Tongue (tissue), 2 donors: ENCODE results near the gene ZC3H7A. TPM values are rescaled to one million over a fixed set of nuclear protein-coding genes. Genes with fewer than 3 reads are reported as not detected.
"Not testable (repeated sequence)": the region's sequence is repeated elsewhere in the genome, so short reads cannot be mapped to it uniquely, and the experiment has no call there.

Experiments
- DNase-seq: peaks from one replicate; pipeline ENCODE4 v3.0.0-alpha.2; 2015
- total RNA-seq: library from RNA; depleted of rRNA; stranded (reverse); fragments of >200 nt; gene quantifications from one replicate; pipeline ENCODE4 v1.2.3, GENCODE V29; 2014

The ZC3H7A gene, protein sequence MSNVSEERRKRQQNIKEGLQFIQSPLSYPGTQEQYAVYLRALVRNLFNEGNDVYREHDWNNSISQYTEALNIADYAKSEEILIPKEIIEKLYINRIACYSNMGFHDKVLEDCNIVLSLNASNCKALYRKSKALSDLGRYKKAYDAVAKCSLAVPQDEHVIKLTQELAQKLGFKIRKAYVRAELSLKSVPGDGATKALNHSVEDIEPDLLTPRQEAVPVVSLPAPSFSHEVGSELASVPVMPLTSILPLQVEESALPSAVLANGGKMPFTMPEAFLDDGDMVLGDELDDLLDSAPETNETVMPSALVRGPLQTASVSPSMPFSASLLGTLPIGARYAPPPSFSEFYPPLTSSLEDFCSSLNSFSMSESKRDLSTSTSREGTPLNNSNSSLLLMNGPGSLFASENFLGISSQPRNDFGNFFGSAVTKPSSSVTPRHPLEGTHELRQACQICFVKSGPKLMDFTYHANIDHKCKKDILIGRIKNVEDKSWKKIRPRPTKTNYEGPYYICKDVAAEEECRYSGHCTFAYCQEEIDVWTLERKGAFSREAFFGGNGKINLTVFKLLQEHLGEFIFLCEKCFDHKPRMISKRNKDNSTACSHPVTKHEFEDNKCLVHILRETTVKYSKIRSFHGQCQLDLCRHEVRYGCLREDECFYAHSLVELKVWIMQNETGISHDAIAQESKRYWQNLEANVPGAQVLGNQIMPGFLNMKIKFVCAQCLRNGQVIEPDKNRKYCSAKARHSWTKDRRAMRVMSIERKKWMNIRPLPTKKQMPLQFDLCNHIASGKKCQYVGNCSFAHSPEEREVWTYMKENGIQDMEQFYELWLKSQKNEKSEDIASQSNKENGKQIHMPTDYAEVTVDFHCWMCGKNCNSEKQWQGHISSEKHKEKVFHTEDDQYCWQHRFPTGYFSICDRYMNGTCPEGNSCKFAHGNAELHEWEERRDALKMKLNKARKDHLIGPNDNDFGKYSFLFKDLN
- total RNA-seq = 71.3 TPM

DNA sequence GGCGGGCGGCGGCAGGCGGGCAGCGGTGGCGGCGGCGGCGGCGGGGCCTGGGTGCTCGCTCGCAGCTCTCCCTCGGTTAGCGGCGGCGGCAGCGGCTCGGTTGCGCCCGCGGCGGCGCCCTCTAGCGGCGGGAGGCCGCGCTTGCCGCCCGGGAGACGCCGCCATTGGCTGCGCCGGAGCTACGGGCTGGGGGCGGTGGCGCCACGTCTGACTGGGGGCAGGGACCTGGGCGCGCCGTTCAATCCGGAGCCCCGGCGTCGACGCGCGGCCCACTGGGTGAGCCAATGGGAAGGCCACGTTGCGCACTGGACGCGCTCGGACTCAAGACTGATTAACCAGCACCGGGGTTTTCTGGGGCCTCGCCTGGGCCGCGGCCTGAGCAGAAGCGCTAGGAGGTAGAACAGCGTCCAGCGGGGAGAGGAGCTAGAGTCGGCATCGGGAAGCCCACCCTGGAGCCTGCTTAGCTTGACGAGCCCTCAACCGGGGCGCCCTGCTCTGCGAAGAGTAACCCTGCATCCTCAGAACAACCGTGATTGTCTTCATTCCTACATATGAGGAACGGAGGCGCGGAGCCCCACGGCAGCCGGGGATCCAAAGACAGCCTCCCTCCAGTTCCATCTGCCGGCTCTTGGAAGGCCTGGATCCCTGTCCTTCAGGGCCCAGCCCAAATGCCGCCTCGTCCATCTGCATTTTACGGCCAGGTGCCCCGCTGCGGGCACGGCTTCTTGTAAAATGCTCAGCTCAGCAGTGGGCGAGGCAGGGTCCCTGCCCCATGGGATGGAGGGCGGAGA is at the start of gene ZC3H7A:
ZC3H7A (minus strand) TSS at position 93 of the 791 bp plus-strand sequence. CDS start 14,904 bp downstream, outside the sequence.
- DNase-seq = peak; percentile 99

DNA sequence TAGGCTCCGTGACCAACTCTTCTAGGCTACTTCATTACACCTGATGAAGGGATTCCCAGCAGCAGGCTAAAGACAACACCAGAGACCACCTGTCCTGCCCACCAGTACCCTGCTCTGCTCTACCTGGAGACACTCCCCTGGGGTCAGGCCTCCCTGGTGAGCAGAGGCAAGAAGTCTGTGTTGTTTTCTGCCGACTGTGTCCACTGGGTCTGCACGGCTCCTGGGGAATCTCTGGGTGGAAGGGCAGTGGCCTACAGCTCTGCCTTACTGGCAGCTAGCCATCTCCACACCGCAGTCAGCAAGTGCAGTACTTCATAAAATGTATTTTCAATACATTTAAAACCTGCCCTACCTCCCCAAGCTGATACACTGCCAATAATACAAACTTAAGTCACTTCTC is 47.4 kb upstream of the ZC3H7A start:
- no peak for DNase-seq

DNA sequence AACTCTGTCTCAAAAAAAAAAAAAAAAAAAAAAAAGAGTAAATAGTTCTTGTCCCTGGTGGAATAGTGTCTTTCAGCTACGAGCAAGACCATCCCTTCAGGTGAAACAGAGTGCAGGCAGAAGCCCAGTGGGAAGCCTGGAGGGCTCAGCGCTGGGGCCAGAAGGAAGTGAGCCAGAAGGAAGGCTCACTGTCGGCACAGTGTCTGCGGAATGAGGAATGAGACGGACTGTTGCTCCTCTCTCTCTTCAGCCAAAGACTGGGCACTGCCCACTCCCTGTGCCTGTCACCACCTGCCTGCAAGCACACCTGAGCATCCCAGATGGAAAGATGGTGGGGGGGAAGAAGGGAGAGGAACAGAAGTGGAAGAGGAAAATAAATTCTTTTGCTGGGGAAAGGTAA is 46.8 kb upstream of the ZC3H7A start:
- no peak for DNase-seq

DNA sequence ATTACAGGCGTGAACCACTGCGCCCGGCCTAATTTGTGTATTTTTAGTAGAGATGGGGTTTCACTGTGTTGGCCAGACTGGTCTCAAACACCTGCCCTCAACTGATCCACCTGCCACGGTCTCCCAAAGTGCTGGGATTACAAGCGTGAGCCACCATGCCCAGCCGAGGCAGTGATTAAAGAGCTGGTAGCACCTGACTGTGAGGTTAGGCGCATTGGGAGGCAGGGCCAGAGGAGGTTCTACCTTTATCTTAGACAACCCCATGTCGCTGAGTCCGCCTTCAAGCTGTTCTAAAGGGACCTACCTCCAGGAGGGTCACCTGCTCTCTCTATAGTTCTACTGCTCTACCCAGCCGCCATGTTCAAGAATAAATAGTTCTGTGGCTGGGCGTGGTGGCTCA is 46.1 kb upstream of the ZC3H7A start:
- no peak for DNase-seq

DNA sequence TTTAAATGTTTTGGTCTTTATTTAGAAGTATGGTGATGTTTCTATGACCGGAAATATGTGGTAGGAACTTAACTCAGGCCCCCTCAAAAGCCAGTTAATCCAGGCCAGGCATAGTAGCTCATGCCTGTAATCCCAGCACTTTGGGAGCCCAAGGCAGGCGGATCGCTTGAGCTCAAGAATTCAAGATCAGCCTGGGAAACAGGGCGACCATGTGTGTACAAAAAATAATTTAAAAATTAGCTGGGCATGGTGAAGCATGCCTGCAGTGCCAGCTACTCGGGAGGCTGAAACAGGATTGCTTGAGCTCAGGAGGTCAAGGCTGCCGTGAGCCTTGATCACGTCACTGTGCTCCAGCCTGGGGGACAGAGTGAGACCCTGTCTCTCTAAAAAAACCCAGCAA is 44.0 kb upstream of the ZC3H7A start:
- DNase-seq = no peak

DNA sequence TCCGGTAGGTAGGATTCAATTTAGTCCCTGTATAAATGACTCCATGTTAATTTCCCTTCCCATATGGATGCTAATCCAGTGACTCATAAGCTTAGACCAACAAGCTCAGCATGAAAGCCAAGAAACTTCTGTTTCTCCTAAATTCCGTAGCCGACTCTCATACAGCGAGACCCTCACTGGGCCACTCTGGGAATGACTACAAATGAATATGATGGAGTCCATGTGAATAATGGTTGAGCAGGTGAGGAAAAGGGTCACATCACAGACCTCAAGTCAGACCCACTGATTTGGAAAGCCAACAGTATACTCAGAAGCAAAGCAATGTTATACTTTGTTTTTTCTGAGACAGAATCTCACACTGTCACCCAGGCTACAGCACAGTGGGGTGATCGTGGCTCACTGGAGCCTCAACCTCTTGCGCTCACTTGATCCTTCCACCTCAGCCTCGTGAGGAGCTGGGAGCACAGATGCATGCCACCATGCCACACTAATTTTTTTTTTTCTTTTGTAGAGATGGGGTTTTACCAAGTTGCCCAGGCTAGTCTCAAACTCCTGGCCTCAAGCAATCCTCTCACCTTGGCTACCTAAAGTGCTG is 39.7 kb upstream of the ZC3H7A start:
- DNase-seq = no peak

DNA sequence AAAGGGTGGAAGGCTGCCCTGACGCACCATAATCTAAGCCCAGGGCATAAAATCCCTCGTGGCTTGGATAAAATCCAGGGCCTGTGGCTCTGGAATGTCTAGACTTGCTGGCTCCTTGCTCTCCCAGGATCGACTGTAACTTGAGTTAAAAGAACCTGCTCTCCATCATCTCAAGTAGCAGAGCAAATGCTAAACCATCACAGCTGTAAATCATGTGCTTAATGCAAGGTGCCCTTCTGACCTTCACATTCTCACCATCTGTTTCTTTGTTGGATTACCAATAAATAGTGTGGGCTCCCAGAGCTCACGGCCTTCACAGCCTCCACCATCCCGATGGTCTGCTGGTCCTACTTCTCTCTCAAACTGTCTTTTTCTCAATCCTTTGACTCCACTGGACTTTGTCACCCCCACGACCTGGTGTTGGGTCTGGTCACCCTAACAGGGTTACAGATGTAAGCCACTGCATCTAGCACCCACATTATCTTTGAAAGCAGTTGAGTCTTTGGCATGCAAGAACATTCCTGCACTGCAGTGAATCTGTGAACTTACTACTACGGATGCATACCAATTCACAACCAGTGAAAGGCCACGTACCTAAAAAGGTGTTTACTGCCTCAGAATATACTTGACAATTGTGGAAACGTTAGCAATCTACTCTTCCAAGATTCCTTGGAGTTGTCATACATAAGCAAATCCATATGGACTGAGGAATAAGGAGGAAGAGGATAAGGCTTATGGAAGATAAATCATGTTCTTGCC is 39.0 kb upstream of the ZC3H7A start:
- peak; percentile 33 for DNase-seq

DNA sequence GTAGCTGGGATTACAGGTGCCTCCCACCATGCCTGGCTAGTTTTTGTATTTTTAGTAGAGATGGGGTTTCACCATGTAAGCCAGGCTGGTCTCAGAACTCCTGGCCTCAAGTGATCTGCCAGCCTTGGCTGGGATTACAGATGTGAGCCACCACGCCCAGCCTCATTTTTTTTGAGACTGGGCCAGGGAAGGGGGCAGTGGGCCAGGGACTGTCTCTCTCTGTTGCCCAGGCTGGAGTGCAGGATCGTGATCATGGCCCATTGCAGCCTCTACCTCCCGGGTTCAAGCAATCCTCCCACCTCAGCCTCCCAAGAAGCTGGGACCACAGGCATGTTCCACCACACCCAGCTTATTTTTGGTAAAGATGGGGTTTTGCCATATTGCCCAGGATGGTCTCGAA is 38.3 kb upstream of the ZC3H7A start:
- DNase-seq = no peak

DNA sequence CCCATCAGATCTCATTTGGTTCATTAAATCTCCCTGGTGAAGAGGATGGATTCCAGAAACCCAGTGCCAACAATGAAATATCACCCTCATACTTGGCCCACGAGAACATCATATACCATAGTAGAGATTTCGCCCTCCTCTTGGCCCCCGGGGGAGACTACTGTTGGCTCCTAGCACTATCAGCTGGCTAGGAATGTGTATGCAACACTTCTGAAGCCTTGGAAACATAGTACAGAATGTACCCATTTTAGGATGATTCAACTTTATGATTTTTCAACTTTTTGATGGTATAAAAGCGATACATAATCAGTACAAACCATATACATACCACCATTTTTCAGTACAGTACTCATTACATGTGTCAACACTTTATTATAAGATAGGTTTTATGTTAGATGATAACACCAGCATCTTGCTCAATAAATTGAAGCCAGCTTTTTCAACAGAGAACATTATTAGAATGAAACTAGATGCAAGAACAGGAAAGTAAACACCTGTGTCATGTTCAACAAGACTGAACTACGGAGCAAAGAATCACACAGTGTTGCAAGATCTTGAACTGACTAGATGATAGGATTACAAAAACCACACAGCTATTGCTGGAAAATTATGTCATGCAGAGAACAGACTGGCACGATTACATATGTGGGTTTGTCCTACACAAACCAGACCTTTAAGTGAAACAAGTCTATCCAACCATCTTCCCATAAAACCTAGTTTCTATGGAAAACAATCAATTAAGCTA is 37.1 kb upstream of the ZC3H7A start:
- DNase-seq = no peak

DNA sequence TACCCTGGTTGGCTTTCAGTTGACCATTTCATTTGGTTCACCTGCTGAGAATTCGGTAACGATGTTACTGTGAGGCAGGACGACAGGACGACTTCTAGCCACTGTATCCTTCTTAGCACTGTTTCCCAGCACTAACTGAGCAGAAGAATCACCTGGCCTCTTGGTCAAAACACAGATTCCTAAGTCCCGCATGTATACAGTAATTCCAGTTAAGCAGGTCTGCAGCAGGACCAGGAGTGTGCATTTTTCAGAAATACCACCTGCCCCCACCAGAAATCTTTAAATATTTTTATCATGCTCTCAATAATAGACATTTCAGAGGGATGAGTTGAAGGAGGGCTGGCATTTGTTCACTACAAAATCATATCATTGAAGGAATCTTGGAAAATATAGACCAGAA is 31.6 kb upstream of the ZC3H7A start:
- no peak for DNase-seq

DNA sequence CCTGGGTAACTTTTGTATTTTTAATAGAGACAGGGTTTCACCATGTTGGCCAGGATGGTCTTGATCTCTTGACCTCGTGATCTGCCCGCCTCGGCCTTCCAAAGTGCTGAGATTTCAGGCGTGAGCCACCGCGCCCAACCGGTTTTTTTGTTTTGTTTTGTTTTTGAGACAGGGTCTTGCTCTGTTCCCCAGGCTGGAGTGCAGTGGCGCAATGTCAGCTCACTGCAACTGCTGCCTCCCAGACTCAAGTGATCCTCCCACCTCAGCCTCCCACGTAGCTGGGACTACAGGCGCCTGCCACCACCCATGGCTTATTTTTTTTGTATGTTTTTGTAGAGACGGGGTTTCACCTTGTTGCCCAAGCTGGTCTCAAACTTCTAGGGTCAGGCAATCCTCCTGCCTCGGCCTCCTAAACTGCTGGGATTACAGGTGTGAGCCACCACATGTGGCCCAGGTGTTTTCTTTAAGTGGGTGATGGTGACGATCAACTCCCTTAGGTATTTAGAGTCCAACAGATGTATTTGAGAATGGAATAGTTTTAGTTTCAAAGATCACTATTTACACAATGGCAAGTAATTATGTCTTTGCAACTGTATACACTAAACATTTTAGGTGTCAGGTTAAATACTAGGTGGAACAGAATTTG is 28.6 kb upstream of the ZC3H7A start:
- DNase-seq = not testable (repeated sequence)

DNA sequence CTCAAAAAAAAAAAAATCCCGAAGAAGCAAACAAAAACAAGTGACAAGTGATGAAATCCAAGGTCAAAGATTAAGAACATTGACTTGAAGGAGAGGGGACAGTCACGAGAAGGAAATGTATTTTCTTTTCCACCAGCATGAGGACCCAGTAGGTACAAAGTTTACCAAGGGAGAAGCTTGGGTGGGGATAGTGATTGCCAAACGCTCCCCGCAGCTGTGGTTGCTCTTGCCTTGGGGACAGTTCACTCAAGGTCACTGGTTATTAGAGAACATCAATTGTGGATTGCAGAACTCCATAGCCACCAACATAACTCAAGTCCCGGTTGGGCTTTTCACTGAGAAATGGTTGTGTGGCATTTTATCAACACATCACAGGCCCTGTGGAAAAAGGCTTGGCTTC is 27.3 kb upstream of the ZC3H7A start:
- DNase-seq = no peak

DNA sequence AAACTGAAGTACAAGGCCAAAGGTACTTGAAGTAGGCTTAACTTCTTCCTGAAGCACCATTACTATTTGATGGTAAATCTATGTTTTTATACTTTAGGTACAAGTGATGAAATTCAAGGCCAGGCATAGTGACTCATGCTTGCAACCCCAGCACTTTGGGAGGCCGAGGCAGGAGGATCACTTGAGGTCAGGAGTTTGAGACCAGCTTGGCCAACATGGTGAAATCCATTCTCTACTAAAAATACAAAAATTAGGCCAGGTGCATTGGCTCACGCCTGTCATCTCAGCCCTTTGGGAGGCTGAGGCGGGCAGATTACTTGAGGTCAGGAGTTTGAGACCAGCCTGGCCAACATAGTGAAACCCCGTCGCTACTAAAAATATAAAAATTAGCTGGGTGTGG is 26.6 kb upstream of the ZC3H7A start:
- not testable (repeated sequence) for DNase-seq

GRCh38 chr16:11819798-11820197 is 22.7 kb upstream of the ZC3H7A start:
- DNase-seq = no peak

- not testable (repeated sequence) for DNase-seq
Observed at GRCh38 chr16:11818970-11819369, 21.9 kb upstream of the ZC3H7A start.

DNA sequence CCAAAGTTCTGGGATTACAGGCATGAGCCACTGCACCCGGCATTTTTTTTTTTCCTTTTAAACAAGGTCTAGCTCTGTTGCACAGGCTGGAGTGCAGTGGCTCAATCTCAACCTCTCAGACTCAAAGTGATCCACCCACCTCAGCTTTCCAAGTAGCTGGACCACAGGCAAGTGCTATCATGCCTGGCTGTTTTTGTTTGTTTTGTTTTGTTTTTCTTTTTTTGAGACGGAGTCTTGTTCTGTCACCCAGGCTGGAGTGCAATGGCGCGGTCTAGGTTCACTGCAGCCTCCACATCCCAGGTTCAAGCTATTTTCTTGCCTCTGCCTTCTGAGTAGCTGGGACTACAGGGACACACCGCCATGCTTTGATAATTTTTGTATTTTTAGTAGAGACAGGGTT is 19.1 kb upstream of the ZC3H7A start:
- DNase-seq = no peak

DNA sequence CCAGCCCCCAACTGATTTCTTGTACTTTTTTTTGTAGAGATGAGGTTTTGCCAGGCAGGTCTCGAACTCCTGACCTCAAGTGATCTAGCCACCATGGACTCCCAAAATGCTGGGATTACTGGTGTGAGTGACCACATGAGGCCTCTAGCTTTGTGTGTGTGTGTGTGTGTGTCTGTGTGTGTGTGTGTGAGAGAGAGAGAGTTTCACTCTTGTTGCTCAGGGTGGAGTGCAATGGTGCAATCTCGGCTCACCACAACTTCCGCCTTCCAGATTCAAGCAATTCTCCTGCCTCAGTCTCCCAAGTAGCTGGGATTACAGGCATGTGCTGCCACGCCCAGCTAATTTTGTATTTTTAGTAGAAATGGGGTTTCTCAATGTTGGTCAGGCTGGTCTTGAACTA is 17.7 kb upstream of the ZC3H7A start:
- DNase-seq = not testable (repeated sequence)

GRCh38 chr16:11806721-11807120 is 9.7 kb upstream of the ZC3H7A start:
- no peak for DNase-seq

GRCh38 chr16:11805556-11805955 is 8.5 kb upstream of the ZC3H7A start:
- no peak for DNase-seq

DNA sequence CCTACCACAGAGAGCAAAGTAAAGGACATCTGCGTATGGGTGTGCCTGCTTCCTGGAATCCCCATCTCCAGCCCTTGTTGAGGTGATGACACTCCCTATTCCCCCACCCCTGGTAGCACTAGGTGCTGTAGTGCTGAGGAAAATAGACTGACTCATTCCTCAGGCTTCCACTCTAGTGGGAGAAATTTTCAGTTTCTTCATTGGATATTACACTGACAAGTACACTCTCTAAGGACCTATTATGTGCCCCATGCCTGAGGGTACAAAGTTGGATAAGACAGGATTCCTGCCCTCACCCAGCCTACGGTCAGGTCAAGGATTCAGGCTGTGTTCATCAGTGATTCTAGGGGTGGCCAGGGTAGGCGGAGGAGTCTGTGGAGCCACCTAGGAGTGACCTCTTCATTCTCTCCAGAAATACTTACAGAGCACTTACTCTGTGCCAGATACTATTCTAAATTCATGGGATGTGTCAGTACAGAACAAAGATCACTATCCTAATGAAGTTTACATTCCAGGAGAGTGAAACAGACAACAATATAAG is 4.5 kb upstream of the ZC3H7A start:
- DNase-seq = no peak
